Ectodermal cell (in vitro differentiated cells): ENCODE measurements around the gene CNOT2. TPM values are rescaled to one million over a fixed set of nuclear protein-coding genes. Genes with fewer than 3 reads are reported as not detected.

Experiments
- H3K27ac ChIP-seq: 2 replicates; pipeline ENCODE4 v1.7.0; 2013; ENCODE audit warnings: mild to moderate bottlenecking, low read depth, low read length; ENCODE audit not compliant: insufficient read depth, poor library complexity, severe bottlenecking
- H3K27me3 ChIP-seq: 2 replicates; pipeline ENCODE4 v1.7.0; 2013; ENCODE audit warnings: mild to moderate bottlenecking, low read length; ENCODE audit not compliant: insufficient read depth, control insufficient read depth, poor library complexity, severe bottlenecking
- H3K36me3 ChIP-seq: one replicate; pipeline ENCODE4 v1.7.0; 2013; ENCODE audit warnings: low read length; ENCODE audit not compliant: control insufficient read depth, insufficient read depth
- H3K4me1 ChIP-seq: one replicate; pipeline ENCODE4 v1.7.0; 2013; ENCODE audit warnings: low read length; ENCODE audit not compliant: control insufficient read depth, insufficient read depth
- H3K4me3 ChIP-seq: 2 replicates; pipeline ENCODE4 v1.7.0; 2013; ENCODE audit warnings: low read depth, low read length, control low read depth; ENCODE audit not compliant: insufficient read depth
- H3K9me3 ChIP-seq: 2 replicates; pipeline ENCODE4 v1.7.0; 2013; ENCODE audit warnings: mild to moderate bottlenecking, low read length, moderate library complexity; ENCODE audit not compliant: control insufficient read depth
- WGBS, 2 experiments: methylation state at CpG; one replicate each; pipeline ENCODE4 v1.1.7; 2013; ENCODE audit warnings: missing lambda C conversion rate in 2 of 2; 5-methylcytosine and 5-hydroxymethylcytosine counted together
- polyA plus RNA-seq, 4 experiments: library from polyadenylated mRNA; stranded (reverse); fragments of 50-300 nt; gene quantifications; one replicate each; pipeline ENCODE4 v1.2.3, GENCODE V29; 2013

The CNOT2 gene
- 81.9 TPM for polyA plus RNA-seq (2013, experiment 1 of 4)
- polyA plus RNA-seq (2013, experiment 2 of 4), result 86.5 TPM
- 65.2 TPM for polyA plus RNA-seq (2013, experiment 3 of 4)
- 75.9 TPM for polyA plus RNA-seq (2013, experiment 4 of 4)

DNA sequence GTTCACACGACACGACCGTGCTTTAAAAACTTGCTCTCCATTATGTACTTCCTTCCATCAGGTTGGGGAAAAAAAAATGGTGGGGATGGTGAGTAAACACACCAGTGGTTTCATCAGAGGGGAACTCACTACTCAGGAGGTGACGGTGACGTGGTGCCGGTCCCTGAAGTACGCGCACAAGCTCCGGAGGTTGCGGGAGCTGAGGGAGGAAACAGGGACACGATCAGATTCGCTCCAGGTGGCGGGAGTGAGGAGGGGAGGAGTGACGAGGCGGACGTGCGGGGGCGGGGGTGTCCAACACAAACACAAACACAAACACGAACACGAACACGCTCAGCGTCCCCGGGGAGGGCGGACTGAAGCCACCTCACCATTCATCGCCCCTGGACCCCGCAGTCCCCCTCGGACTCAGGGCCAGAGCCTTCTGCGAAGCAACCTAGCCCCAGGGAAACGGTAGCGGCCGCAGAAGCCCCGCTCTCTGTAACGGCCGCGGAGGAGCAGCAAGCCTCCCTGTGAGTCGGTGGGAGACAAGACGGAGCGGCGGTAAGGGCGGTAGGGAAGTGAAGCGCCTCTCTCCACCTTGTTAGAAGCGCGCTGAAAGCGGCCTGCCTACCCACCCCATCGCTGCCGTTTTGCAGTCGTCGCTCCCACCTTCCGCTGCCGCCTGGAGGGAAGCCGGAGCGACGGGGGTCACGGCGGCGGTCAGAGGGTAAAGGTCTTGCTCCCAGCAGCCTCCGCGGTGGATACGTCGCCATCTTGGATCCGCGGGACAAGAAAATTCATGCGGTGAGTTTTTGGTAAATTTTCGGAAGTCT lies at the start of gene CNOT2:
Gene CNOT2, plus strand, starts transcription at position 739 of the 815 bp plus-strand sequence. CDS start 34,794 bp downstream, outside the sequence.
- Histone ChIP-seq H3K36me3 (peaks cover 12% of the 10 kb centered on the region), H3K27me3 (no peaks in the 10 kb centered on the region), H3K4me1 (peaks cover 10% of the 10 kb centered on the region), H3K4me3 (peak within 1 kb of the TSS; percentile 88), H3K9me3 (no peaks in the 10 kb centered on the region), H3K27ac (peak within 1 kb of the TSS; percentile 99)
- WGBS, 2 experiments, result 0 to 1% methylated on average over 63 to 64 of the region's 64 CpGs

- H3K4me1 ChIP-seq, result no peaks in the 10 kb centered on the region
- H3K9me3 ChIP-seq, result no peaks in the 10 kb centered on the region
- H3K27ac ChIP-seq, result no peak overlapping the region
- H3K4me3 ChIP-seq, result no peak overlapping the region
- no peaks in the 10 kb centered on the region for H3K27me3 ChIP-seq
- H3K36me3 ChIP-seq, result no peaks in the 10 kb centered on the region
These were observed 49.2 kb upstream of the CNOT2 start for GRCh38 chr12:70194076-70194475.

DNA sequence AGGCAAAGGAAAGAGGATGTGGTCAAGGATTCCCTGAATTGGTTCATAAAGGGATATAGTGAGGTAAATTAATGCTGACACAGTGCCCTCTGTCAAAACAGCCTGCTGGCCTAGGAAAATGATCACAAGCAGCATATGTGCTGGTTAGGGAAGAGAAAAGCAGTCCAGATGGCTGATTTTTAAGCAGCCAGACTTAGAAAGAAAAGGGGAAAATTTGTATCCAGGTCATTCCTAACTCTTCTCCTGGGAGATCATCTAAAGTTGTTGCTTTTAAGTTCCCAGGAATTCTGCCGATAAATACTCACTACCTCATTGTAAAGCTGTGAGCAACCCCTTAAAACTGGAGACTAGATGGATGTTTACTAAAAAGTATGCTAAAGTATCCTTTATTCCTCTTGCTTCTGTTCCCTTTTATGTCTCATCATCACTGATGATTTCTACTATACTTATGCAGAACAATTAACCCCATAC lies 46.4 kb upstream of the CNOT2 start:
- H3K36me3 ChIP-seq, result no peaks in the 10 kb centered on the region
- H3K4me1 ChIP-seq, result no peaks in the 10 kb centered on the region
- no peaks in the 10 kb centered on the region for H3K27me3 ChIP-seq
- no peak overlapping the region for H3K4me3 ChIP-seq
- H3K27ac ChIP-seq, result no peak overlapping the region
- WGBS, 2 experiments, result 88% methylated on average over 1 of the region's 1 CpG; no CpG with 5 or more reads in 1 of the 2 experiments
- H3K9me3 ChIP-seq, result no peaks in the 10 kb centered on the region

GRCh38 chr12:70197345-70197744 lies 45.9 kb upstream of the CNOT2 start:
- H3K4me1 ChIP-seq, result no peaks in the 10 kb centered on the region
- no peak overlapping the region for H3K4me3 ChIP-seq
- H3K27me3 ChIP-seq, result no peaks in the 10 kb centered on the region
- no peaks in the 10 kb centered on the region for H3K9me3 ChIP-seq
- no peaks in the 10 kb centered on the region for H3K36me3 ChIP-seq
- H3K27ac ChIP-seq, result no peak overlapping the region

DNA sequence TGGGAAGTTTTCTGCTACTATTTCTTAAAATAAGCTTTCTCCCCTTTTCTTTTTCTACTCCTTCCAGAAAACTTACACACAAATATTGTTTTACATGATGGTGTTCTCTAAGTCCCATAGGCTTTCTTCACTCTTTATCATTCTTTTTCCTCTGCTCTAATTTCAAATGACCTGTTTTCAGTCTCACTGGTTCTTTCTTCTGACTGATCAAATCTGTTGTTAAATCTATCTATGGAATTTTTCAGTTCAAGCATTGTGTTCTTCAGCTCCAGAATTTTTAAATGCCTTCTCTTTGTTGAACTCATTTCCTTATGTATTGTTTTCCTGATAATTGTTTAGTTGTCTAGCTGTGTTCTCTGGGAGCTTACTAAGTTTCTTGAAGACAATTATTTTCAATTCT lies 29.5 kb upstream of the CNOT2 start:
- Histone ChIP-seq H3K27ac (no peak overlapping the region), H3K27me3 (no peaks in the 10 kb centered on the region), H3K36me3 (no peaks in the 10 kb centered on the region), H3K9me3 (peaks cover 3% of the 10 kb centered on the region), H3K4me3 (no peak overlapping the region), H3K4me1 (no peaks in the 10 kb centered on the region)

DNA sequence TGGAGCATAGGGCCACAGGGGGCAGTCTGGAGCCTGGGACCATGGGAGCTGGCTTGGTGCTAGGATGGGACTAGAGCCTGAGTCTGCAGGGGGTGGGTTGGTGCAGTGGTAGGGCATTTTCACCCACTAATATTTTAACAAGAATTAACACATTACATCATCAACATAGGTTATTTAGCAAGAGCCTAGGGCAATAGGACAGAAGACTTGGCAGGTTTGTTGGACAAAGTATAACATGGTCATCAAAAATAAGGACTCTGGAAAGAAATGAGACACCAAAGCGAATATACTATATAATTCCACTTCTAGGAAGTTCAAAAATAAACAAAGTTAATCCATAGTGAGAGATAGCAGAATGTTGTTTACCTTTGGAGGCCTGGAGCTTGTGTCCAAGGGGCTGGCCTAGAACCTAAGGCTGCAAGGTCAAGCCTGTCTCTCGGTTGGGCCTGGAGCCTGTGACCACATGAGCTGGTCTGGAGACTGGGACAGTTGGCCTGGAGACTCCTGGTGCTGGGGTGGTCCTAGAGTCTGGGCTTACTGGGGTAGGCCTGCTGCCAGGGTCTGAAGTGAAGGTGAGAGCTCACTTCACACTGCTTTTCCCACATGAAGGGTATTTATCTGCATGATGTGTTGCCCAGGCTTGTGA lies 28.1 kb upstream of the CNOT2 start:
- Histone ChIP-seq H3K27ac (no peak overlapping the region), H3K36me3 (no peaks in the 10 kb centered on the region), H3K4me3 (no peak overlapping the region), H3K4me1 (no peaks in the 10 kb centered on the region), H3K27me3 (no peaks in the 10 kb centered on the region), H3K9me3 (peaks cover 3% of the 10 kb centered on the region)
- 94 to 97% methylated on average over 1 to 2 of the region's 2 CpGs for WGBS, 2 experiments

- Histone ChIP-seq H3K27me3 (no peaks in the 10 kb centered on the region), H3K4me3 (no peak overlapping the region), H3K4me1 (no peaks in the 10 kb centered on the region), H3K36me3 (no peaks in the 10 kb centered on the region), H3K9me3 (no peaks in the 10 kb centered on the region), H3K27ac (no peak overlapping the region)
These were observed 25.8 kb upstream of the CNOT2 start for GRCh38 chr12:70217416-70217815.

DNA sequence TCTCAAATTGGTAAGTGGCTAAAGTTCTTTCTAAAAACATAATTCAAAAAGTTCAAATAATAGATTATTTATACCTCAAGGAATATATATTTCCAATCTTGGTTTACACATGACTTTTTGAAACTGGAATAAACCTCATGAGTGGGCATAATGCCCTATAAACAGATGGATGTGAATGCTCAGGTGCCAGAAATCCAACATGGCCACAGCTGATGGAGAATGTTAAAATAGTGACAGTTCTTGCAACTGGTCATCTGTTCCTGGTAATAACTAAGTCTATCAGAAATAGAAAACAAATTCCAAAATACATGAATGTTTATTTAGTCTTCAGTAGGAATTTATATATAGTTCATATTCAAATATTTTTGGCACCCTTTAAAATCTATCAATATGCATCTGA lies 21.6 kb upstream of the CNOT2 start:
- no peaks in the 10 kb centered on the region for H3K9me3 ChIP-seq

GRCh38 chr12:70227911-70228310 lies 15.3 kb upstream of the CNOT2 start:
- H3K36me3 ChIP-seq, result no peaks in the 10 kb centered on the region
- no peak overlapping the region for H3K4me3 ChIP-seq
- no peak overlapping the region for H3K27ac ChIP-seq
- 94 to 100% methylated on average over 1 to 2 of the region's 2 CpGs for WGBS, 2 experiments
- no peaks in the 10 kb centered on the region for H3K27me3 ChIP-seq
- no peaks in the 10 kb centered on the region for H3K9me3 ChIP-seq
- no peaks in the 10 kb centered on the region for H3K4me1 ChIP-seq

More for the DNA sequence above, 21.6 kb upstream of the CNOT2 start:
- no peak overlapping the region for H3K4me3 ChIP-seq
- H3K36me3 ChIP-seq, result no peaks in the 10 kb centered on the region
- H3K4me1 ChIP-seq, result no peaks in the 10 kb centered on the region
- no peak overlapping the region for H3K27ac ChIP-seq
- no peaks in the 10 kb centered on the region for H3K27me3 ChIP-seq

- no peaks in the 10 kb centered on the region for H3K27me3 ChIP-seq
- H3K9me3 ChIP-seq, result no peaks in the 10 kb centered on the region
- H3K27ac ChIP-seq, result no peak overlapping the region
- H3K36me3 ChIP-seq, result no peaks in the 10 kb centered on the region
- no peaks in the 10 kb centered on the region for H3K4me1 ChIP-seq
- H3K4me3 ChIP-seq, result no peak overlapping the region
- 92 to 100% methylated on average over 1 to 2 of the region's 2 CpGs for WGBS, 2 experiments
These were observed 12.2 kb upstream of the CNOT2 start for GRCh38 chr12:70230934-70231606.
